Measurements from ENCODE around the gene NDUFS3. TPM values are rescaled to one million over a fixed set of nuclear protein-coding genes. Genes with fewer than 3 reads are reported as not detected.

NDUFS3 gene
- total and polyA plus RNA-seq, 7 experiments from 2014 or later = 68.6 to 116 (median 108) TPM

GRCh38 chr11:47609675-47610074, 30.8 kb downstream of the NDUFS3 start:
- POLR2A ChIA-PET = interaction anchor here (0.5 to 1.0 kb wide), 2 partner anchors 56 to 118 kb away, joined by 3 to 6 read pairs; no protein-coding TSS in a partner anchor
- no peaks in the 10 kb centered on the region for H3K9me3 ChIP-seq (ENCODE audit: control insufficient read depth in 2 of 3, low read length in 3 of 3)
- H3K4me3 ChIP-seq (ENCODE audit: low read length) = no peak overlapping the region
- H3K4me1 Mint-ChIP-seq = peaks cover 0 to 8% (median 0%) of the 10 kb centered on the region in 7 donors
- H3K36me3 ChIP-seq (ENCODE audit: control insufficient read depth in 2 of 3, insufficient read depth in 3 of 3, low read length in 3 of 3) = no peaks in the 10 kb centered on the region
- H3K9me3 Mint-ChIP-seq = no peaks in the 10 kb centered on the region
- CTCF ChIA-PET = no interaction called here
- H3K4me1 ChIP-seq (ENCODE audit: control insufficient read depth in 2 of 2, insufficient read depth in 2 of 2, low read length in 2 of 2) = no peaks in the 10 kb centered on the region
- intact Hi-C loops (cut with micrococcal nuclease) = loop anchor here in 1 of 2 donors (10.0 kb wide), 1 partner anchor 105 kb away; no protein-coding TSS in a partner anchor
- no peak for ATAC-seq
- H3K27ac ChIP-seq (ENCODE audit: low read depth, low read length) = no peak overlapping the region
- peak overlapping the region in 4 of 9 donors; percentile 1 to 38 (median 4) for H3K27ac Mint-ChIP-seq
- H3K4me3 Mint-ChIP-seq = no peak overlapping the region
- H3K27me3 Mint-ChIP-seq = no peaks in the 10 kb centered on the region
- H3K27me3 ChIP-seq (ENCODE audit: control insufficient read depth in 2 of 2, insufficient read depth in 2 of 2, low read length in 2 of 2) = no peaks in the 10 kb centered on the region
- H3K36me3 Mint-ChIP-seq = peaks cover 4 to 18% (median 7%) of the 10 kb centered on the region in 5 donors
- DNase-seq = no peak

- Histone ChIP-seq H3K27ac (ENCODE audit: low read depth, low read length) (no peak overlapping the region), H3K4me3 (ENCODE audit: low read length) (no peak overlapping the region), H3K4me1 (ENCODE audit: control insufficient read depth in 2 of 2, insufficient read depth in 2 of 2, low read length in 2 of 2) (no peaks in the 10 kb centered on the region), H3K36me3 (ENCODE audit: control insufficient read depth in 2 of 3, insufficient read depth in 3 of 3, low read length in 3 of 3) (no peaks in the 10 kb centered on the region), H3K9me3 (ENCODE audit: control insufficient read depth in 2 of 3, low read length in 3 of 3) (no peaks in the 10 kb centered on the region), H3K27me3 (ENCODE audit: control insufficient read depth in 2 of 2, insufficient read depth in 2 of 2, low read length in 2 of 2) (no peaks in the 10 kb centered on the region)
- Mint-ChIP-seq H3K27me3 (no peaks in the 10 kb centered on the region), H3K36me3 (peaks cover 4 to 8% (median 6%) of the 10 kb centered on the region in 5 donors), H3K4me1 (peaks cover 0 to 8% (median 0%) of the 10 kb centered on the region in 7 donors), H3K9me3 (no peaks in the 10 kb centered on the region), H3K4me3 (no peak overlapping the region), H3K27ac (peak overlapping the region in 4 of 9 donors; percentile 17 to 53 (median 42))
- no peak for DNase-seq
- intact Hi-C loops (cut with micrococcal nuclease) = loop anchor here in 1 of 2 donors (10.0 kb wide), 1 partner anchor 107 kb away; no protein-coding TSS in a partner anchor
- ChIA-PET CTCF (no interaction called here), POLR2A (no interaction called here)
- ATAC-seq = peak; percentile 56
These were observed 32.5 kb downstream of the NDUFS3 start for GRCh38 chr11:47611348-47611794.

- ChIA-PET POLR2A (no interaction called here), CTCF (no interaction called here)
- Mint-ChIP-seq H3K4me1 (peaks cover 0 to 4% (median 0%) of the 10 kb centered on the region in 7 donors), H3K36me3 (peaks cover 0 to 10% (median 4%) of the 10 kb centered on the region in 5 donors), H3K27me3 (no peaks in the 10 kb centered on the region), H3K9me3 (no peaks in the 10 kb centered on the region), H3K4me3 (no peak overlapping the region), H3K27ac (no peak overlapping the region)
- H3K4me3 ChIP-seq (ENCODE audit: low read length) = no peak overlapping the region
- no peaks in the 10 kb centered on the region for H3K27me3 ChIP-seq (ENCODE audit: control insufficient read depth in 2 of 2, insufficient read depth in 2 of 2, low read length in 2 of 2)
- H3K9me3 ChIP-seq (ENCODE audit: control insufficient read depth in 2 of 3, low read length in 3 of 3) = no peaks in the 10 kb centered on the region
- intact Hi-C loops (cut with micrococcal nuclease) = loop anchor here in 1 of 2 donors (10.0 kb wide), 1 partner anchor 110 kb away; no protein-coding TSS in a partner anchor
- peaks cover 0 to 9% (median 5%) of the 10 kb centered on the region in 3 experiments for H3K36me3 ChIP-seq (ENCODE audit: control insufficient read depth in 2 of 3, insufficient read depth in 3 of 3, low read length in 3 of 3)
- ATAC-seq = no peak
- H3K4me1 ChIP-seq (ENCODE audit: control insufficient read depth in 2 of 2, insufficient read depth in 2 of 2, low read length in 2 of 2) = no peaks in the 10 kb centered on the region
- H3K27ac ChIP-seq (ENCODE audit: low read depth, low read length) = no peak overlapping the region
- DNase-seq = no peak
These were observed 36.4 kb downstream of the NDUFS3 start for GRCh38 chr11:47615249-47615648.

GRCh38 chr11:47616726-47617416, 38.0 kb downstream of the NDUFS3 start:
- no peak for ATAC-seq
- Histone ChIP-seq H3K27me3 (ENCODE audit: control insufficient read depth in 2 of 2, insufficient read depth in 2 of 2, low read length in 2 of 2) (no peaks in the 10 kb centered on the region), H3K4me1 (ENCODE audit: control insufficient read depth in 2 of 2, insufficient read depth in 2 of 2, low read length in 2 of 2) (no peaks in the 10 kb centered on the region), H3K27ac (ENCODE audit: low read depth, low read length) (no peak overlapping the region), H3K4me3 (ENCODE audit: low read length) (no peak overlapping the region), H3K9me3 (ENCODE audit: control insufficient read depth in 2 of 3, low read length in 3 of 3) (no peaks in the 10 kb centered on the region), H3K36me3 (ENCODE audit: control insufficient read depth in 2 of 3, insufficient read depth in 3 of 3, low read length in 3 of 3) (peaks cover under 1 to 20% (median 9%) of the 10 kb centered on the region in 3 experiments)
- DNase-seq = no peak
- H3K36me3 Mint-ChIP-seq = peaks cover 0 to 9% (median 4%) of the 10 kb centered on the region in 5 donors
- ChIA-PET POLR2A (no interaction called here), CTCF (no interaction called here)
- intact Hi-C loops (cut with micrococcal nuclease) = loop anchor here in 1 of 2 donors (10.0 kb wide), 1 partner anchor 112 kb away; no protein-coding TSS in a partner anchor
- peak overlapping the region in 1 of 9 donors; percentile 46 for H3K27ac Mint-ChIP-seq
- no peak overlapping the region for H3K4me3 Mint-ChIP-seq
- H3K9me3 Mint-ChIP-seq = no peaks in the 10 kb centered on the region
- peaks cover 0 to under 1% (median 0%) of the 10 kb centered on the region in 7 donors for H3K4me1 Mint-ChIP-seq
- H3K27me3 Mint-ChIP-seq = no peaks in the 10 kb centered on the region

- Mint-ChIP-seq H3K36me3 (peaks cover 0 to 11% (median 7%) of the 10 kb centered on the region in 5 donors), H3K27me3 (no peaks in the 10 kb centered on the region), H3K4me1 (no peaks in the 10 kb centered on the region), H3K9me3 (no peaks in the 10 kb centered on the region), H3K27ac (no peak overlapping the region), H3K4me3 (no peak overlapping the region)
- Histone ChIP-seq H3K27me3 (ENCODE audit: control insufficient read depth in 2 of 2, insufficient read depth in 2 of 2, low read length in 2 of 2) (no peaks in the 10 kb centered on the region), H3K9me3 (ENCODE audit: control insufficient read depth in 2 of 3, low read length in 3 of 3) (no peaks in the 10 kb centered on the region), H3K27ac (ENCODE audit: low read depth, low read length) (no peak overlapping the region), H3K36me3 (ENCODE audit: control insufficient read depth in 2 of 3, insufficient read depth in 3 of 3, low read length in 3 of 3) (peaks cover 6 to 24% (median 9%) of the 10 kb centered on the region in 3 experiments), H3K4me1 (ENCODE audit: control insufficient read depth in 2 of 2, insufficient read depth in 2 of 2, low read length in 2 of 2) (no peaks in the 10 kb centered on the region), H3K4me3 (ENCODE audit: low read length) (no peak overlapping the region)
- DNase-seq (no peak), ATAC-seq (no peak)
- POLR2A ChIA-PET = no interaction called here
- CTCF ChIA-PET = no interaction called here
- intact Hi-C loops (cut with micrococcal nuclease) = loop anchor here in 1 of 2 donors (10.0 kb wide), 1 partner anchor 113 kb away; no protein-coding TSS in a partner anchor
These were observed 38.5 kb downstream of the NDUFS3 start for GRCh38 chr11:47617417-47617809.

- Histone ChIP-seq H3K36me3 (ENCODE audit: control insufficient read depth in 2 of 3, insufficient read depth in 3 of 3, low read length in 3 of 3) (peaks cover 9 to 51% (median 12%) of the 10 kb centered on the region in 3 experiments), H3K9me3 (ENCODE audit: control insufficient read depth in 2 of 3, low read length in 3 of 3) (no peaks in the 10 kb centered on the region), H3K4me3 (ENCODE audit: low read length) (no peak overlapping the region), H3K27ac (ENCODE audit: low read depth, low read length) (no peak overlapping the region), H3K4me1 (ENCODE audit: control insufficient read depth in 2 of 2, insufficient read depth in 2 of 2, low read length in 2 of 2) (no peaks in the 10 kb centered on the region), H3K27me3 (ENCODE audit: control insufficient read depth in 2 of 2, insufficient read depth in 2 of 2, low read length in 2 of 2) (no peaks in the 10 kb centered on the region)
- Mint-ChIP-seq H3K27me3 (no peaks in the 10 kb centered on the region), H3K9me3 (no peaks in the 10 kb centered on the region), H3K4me1 (no peaks in the 10 kb centered on the region), H3K4me3 (no peak overlapping the region), H3K36me3 (peaks cover 5 to 15% (median 12%) of the 10 kb centered on the region in 5 donors), H3K27ac (peak overlapping the region in 1 of 9 donors; percentile 43)
- CTCF ChIA-PET = no interaction called here
- POLR2A ChIA-PET = interaction anchor here (0.6 kb wide), 1 partner anchor 15 kb away, joined by 5 read pairs; no protein-coding TSS in a partner anchor
- ATAC-seq = no peak
- DNase-seq = no peak
- intact Hi-C loops (cut with micrococcal nuclease) = no loop called here
These were observed 42.0 kb downstream of the NDUFS3 start for GRCh38 chr11:47620836-47621378.
